ENCODE results near the gene HMCN1.
A peak's percentile ranks its signal among the peaks of the same experiment; 100 is the strongest.

Gene HMCN1

GRCh38 chr1:185804608-185805007 is 70.4 kb downstream of the HMCN1 start:
- DNase-seq (ENCODE audit: low spot score), result no peak

GRCh38 chr1:185807275-185807674 is 73.1 kb downstream of the HMCN1 start:
- DNase-seq (ENCODE audit: low spot score), result no peak

- no peak for DNase-seq (ENCODE audit: low spot score)
Measured at GRCh38 chr1:185808631-185809030, 74.4 kb downstream of the HMCN1 start.

DNA sequence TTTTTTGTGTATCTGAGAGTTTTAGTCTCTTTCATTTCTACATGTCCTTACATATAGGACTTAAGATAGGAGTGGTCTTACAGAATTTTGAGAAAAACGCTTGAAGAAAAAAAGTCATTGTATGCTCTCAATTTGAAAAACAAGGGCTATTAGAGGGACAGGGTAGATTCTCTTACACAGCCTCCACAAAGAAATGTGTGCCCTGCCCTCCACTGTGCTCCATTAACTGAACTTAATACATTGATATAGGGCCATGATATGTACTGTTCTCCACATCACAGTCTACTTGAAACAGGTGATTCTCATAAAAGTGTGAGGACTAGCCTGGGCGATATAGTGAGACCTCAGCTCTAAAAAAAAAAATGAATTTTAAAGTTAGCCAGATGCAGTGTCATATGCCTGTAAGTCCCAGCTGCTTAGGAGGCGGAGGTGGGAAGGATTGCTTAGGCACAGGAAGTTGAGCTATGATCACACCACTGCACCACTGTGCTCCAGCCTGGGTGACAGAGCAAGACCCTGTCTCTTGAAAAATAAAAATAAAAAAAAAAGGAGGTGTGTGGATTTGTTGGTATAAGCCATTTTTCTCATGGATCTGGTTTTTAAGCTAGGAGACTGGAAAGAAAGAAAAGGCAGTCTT is 77.0 kb downstream of the HMCN1 start:
- no peak for DNase-seq (ENCODE audit: low spot score)

DNA sequence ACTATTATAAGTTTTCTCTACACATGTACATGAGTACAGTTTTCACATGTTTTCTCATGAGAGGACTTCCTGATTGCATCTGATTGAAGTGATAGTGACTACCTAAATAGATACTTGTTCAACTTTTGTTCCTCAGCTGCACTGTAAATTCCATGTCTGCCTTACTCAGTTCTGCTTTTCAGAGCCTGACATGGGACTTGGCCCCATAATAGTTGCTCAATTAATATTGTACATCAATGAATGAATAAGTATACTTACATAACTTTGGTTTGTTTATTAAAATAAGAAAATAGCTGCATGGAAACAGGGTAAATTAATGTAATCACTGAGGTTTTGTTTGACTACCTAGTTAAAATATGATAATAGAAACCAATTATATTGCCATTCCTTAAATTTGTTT is 78.7 kb downstream of the HMCN1 start:
- no peak for DNase-seq (ENCODE audit: low spot score)

- peak; percentile 3 for DNase-seq (ENCODE audit: low spot score)
Measured at GRCh38 chr1:185813401-185813979, 79.3 kb downstream of the HMCN1 start.

- no peak for DNase-seq (ENCODE audit: low spot score)
Measured at GRCh38 chr1:185816460-185816859, 82.3 kb downstream of the HMCN1 start.

DNA sequence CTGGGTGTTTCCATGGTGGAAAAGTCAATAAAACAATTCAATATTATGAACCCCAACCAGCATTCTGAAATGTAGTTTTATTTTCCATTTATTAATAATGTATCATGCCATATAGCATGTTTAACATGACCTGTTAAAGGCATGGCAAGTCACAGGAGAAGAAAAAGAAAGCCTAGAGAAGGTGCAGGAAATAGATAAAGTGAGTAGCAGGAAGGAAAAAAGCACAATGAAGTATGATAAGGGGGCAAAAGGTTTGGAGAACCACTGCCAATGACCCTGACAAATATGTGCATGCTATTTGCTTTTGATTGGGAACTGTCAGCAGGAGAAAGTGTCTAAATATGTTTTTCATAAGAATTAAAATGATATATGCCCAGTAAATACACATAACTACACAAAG is 85.6 kb downstream of the HMCN1 start:
- no peak for DNase-seq (ENCODE audit: low spot score)

GRCh38 chr1:185821612-185822385 is 87.6 kb downstream of the HMCN1 start:
- no peak for DNase-seq (ENCODE audit: low spot score)

DNA sequence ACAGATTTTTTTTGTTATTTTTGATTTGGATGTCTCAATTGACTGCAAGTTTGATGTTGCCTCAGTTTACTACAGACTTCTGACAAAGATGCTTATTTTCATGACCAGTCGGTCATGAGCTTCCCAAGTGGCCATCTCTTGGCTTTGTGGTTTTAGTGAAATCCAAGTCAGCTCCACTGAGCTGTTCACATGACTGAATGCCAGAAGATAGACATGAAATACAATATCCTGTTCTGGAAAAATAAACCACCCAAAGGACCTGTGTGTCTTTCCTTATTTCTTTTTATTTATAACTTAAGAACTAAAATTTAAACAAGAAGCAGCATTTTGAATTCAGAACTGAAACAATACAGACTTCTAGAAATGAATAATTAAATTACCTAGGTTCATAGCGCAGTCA is 89.3 kb downstream of the HMCN1 start:
- no peak for DNase-seq (ENCODE audit: low spot score)

DNA sequence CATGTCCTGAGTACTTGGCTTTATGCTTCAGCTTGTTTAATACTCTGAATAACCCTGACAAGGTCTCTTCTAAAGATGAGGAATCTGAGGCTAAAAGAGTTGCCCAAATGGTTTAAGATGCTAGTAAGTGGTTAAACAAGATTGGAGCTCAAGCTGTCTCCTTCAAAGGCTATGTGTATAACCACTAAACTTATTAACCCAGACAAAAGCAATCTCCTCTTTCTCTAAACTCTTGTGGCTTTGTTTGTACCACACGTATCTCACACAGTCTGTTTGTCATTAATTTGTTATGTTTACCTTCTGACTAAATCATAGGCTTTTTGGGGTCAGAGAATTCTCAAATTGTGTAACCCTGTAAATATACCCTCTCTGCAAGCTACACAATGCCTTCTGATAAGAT is 89.9 kb downstream of the HMCN1 start:
- DNase-seq (ENCODE audit: low spot score), result no peak

DNA sequence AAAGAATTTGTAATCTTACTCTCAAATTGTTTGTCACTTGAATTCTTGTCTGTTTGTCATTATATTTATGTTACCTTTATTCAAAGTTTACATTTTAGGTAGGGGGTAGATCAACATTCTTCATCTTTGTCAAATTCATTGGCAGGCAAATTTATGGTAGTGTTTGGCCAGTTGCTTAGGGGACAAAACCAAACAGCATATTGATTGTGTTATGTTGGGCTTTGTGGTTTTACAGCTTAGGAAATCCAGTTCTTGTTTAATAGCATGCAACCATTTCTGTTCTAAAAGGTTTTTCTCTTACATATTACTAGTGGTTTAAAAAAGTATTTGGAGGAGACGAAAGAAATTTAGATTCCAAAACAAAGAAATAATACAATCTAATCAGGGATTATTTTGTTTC is 91.4 kb downstream of the HMCN1 start:
- DNase-seq (ENCODE audit: low spot score), result no peak

- DNase-seq (ENCODE audit: low spot score), result no peak
Measured at GRCh38 chr1:185834371-185834905, 100.2 kb downstream of the HMCN1 start.

GRCh38 chr1:185835191-185835590 is 101.0 kb downstream of the HMCN1 start:
- DNase-seq (ENCODE audit: low spot score), result no peak

GRCh38 chr1:185837711-185838110 is 103.5 kb downstream of the HMCN1 start:
- DNase-seq (ENCODE audit: low spot score), result no peak

- DNase-seq (ENCODE audit: low spot score), result no peak
Measured at GRCh38 chr1:185838111-185838510, 103.9 kb downstream of the HMCN1 start.

GRCh38 chr1:185840880-185841279 is 106.7 kb downstream of the HMCN1 start:
- no peak for DNase-seq (ENCODE audit: low spot score)

GRCh38 chr1:185843297-185843869 is 109.2 kb downstream of the HMCN1 start:
- DNase-seq (ENCODE audit: low spot score), result no peak

- no peak for DNase-seq (ENCODE audit: low spot score)
Measured at GRCh38 chr1:185843986-185844385, 109.8 kb downstream of the HMCN1 start.

DNA sequence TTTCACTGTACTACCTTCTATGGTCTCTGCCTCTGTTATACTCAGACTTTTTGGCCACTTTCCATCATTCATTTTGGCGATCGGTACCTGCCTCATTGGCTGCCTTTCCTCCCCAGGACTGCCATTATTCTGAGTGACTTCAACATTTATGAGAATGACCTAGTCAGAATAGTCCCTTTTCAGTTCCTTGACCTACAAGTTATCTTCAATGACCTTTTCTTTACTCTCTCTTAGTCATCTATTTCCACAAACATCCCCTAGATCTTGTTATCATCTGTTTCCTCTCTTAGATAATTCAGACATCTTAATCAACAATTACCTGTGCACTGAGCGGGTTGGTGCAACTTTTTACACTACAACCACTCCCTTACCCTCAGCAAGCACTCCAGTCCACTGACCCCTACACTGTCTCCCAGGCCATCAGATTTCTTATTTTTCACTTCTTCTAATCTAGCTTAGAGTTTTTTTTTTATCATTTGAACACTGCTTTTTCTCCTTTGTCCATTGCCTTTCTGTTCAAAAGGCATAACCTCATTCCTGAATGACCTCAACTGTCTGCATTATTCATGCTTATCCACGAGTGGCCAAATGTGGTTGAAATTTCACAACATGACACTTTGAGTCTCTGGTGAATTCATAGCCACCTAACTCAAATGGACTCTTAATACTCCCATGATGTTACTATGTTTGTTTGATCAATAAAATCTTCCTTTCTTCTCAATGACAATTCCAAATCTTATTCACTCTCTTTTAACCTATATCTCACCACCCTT is 112.7 kb downstream of the HMCN1 start:
- DNase-seq (ENCODE audit: low spot score), result no peak

DNA sequence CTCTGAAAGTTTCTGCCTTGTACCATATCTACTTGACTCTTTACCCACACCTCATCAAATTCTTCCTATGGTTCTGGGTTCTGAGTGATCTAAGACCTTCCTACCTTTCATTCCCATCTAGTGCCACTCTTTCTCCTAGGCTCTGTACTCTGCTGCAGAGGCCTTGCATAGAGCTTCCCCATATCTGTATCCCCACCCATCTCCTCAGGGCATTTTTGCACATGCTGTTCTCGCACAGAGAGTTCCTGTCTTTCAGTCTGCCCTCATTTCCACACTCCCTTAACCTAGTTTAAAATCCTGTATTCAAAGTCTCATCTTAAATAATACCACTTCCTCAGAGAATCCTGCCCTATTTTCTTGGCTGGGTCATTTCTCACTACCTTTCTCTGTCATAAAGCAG is 114.8 kb downstream of the HMCN1 start:
- DNase-seq (ENCODE audit: low spot score), result no peak

- DNase-seq (ENCODE audit: low spot score), result no peak
Measured at GRCh38 chr1:185850366-185850765, 116.2 kb downstream of the HMCN1 start.

Data from hematopoietic multipotent progenitor cell treated with erythropoietin and hydrocortisone succinate and interleukin-3 and kit ligand, for 15 days (in vitro differentiated cells).